GM18507 (cell line): ENCODE measurements around the gene PODXL2.
A peak's percentile ranks its signal among the peaks of the same experiment; 100 is the strongest.

Experiments used
- DNase-seq: peaks from one replicate; pipeline ENCODE4 v3.0.0; 2011; ENCODE audit warnings: low read depth; ENCODE audit not compliant: insufficient read length; ENCODE audit errors: extremely low spot score
- FAIRE-seq: peaks from 2 replicates; lab custom pipeline; 2011; peaks lifted over from hg19 to GRCh38; lab: Jason Lieb, UNC

The PODXL2 gene

GRCh38 chr3:127684871-127685707 lies 56.1 kb downstream of the PODXL2 start:
- FAIRE-seq (no peak), DNase-seq (no peak)

- DNase-seq (no peak), FAIRE-seq (no peak)
Measured at GRCh38 chr3:127685708-127686511, 56.9 kb downstream of the PODXL2 start.

- FAIRE-seq (no peak), DNase-seq (no peak)
Measured at GRCh38 chr3:127686512-127686894, 57.5 kb downstream of the PODXL2 start.

GRCh38 chr3:127687228-127687737 lies 58.3 kb downstream of the PODXL2 start:
- no peak for FAIRE-seq
- no peak for DNase-seq

GRCh38 chr3:127688022-127688415 lies 59.0 kb downstream of the PODXL2 start:
- DNase-seq (no peak), FAIRE-seq (no peak)

GRCh38 chr3:127688416-127689265 lies 59.7 kb downstream of the PODXL2 start:
- DNase-seq, result no peak
- no peak for FAIRE-seq

GRCh38 chr3:127689266-127689860 lies 60.4 kb downstream of the PODXL2 start:
- DNase-seq (no peak), FAIRE-seq (no peak)

GRCh38 chr3:127690106-127690505 lies 61.1 kb downstream of the PODXL2 start:
- FAIRE-seq, result no peak
- no peak for DNase-seq

GRCh38 chr3:127690823-127691452 lies 62.0 kb downstream of the PODXL2 start:
- DNase-seq (no peak), FAIRE-seq (peak; percentile 21)

- FAIRE-seq (no peak), DNase-seq (no peak)
Measured at GRCh38 chr3:127691489-127691888, 62.5 kb downstream of the PODXL2 start.

- FAIRE-seq (no peak), DNase-seq (no peak)
Measured at GRCh38 chr3:127691974-127692373, 63.0 kb downstream of the PODXL2 start.

- FAIRE-seq (no peak), DNase-seq (no peak)
Measured at GRCh38 chr3:127692501-127693335, 63.7 kb downstream of the PODXL2 start.

GRCh38 chr3:127693336-127693843 lies 64.4 kb downstream of the PODXL2 start:
- DNase-seq, result no peak
- FAIRE-seq, result no peak

- FAIRE-seq, result no peak
- DNase-seq, result no peak
Measured at GRCh38 chr3:127694467-127695215, 65.7 kb downstream of the PODXL2 start.

- FAIRE-seq (peak; percentile 95), DNase-seq (peak; percentile 29)
Measured at GRCh38 chr3:127697551-127698240, 68.7 kb downstream of the PODXL2 start.

GRCh38 chr3:127698286-127698685 lies 69.3 kb downstream of the PODXL2 start:
- FAIRE-seq (no peak), DNase-seq (no peak)
